HG03196 (cell line): ENCODE measurements around the gene ARMC10.
"Not testable (repeated sequence)": the region's sequence is repeated elsewhere in the genome, so short reads cannot be mapped to it uniquely, and the experiment has no call there.

ENCODE experiments used
- ATAC-seq: cut with Tn5 transposase; IDR thresholded peaks from one replicate; pipeline ENCODE4 v1.9.1; 2021; ENCODE audit not compliant: unreplicated experiment

Gene ARMC10

GRCh38 chr7:103121641-103122040 lies 46.7 kb downstream of the ARMC10 start:
- no peak for ATAC-seq

DNA sequence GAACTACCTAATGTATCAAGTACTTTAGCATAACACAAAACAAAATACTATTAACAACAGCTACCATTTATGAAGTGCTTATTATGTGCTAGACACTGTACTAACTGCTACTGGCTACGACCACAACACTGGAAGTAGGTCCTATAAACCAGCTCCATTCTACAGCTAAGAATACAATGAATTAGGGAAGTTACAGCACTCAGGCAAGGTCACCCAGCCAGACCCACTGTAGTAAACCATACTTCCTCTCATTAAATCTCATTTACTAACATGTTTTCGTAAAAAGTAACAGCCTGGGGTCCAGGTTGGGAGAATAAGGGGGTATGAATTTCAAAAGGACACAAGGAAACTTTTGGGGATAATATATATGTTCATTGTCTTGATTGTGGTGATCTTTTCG lies 48.6 kb downstream of the ARMC10 start:
- no peak for ATAC-seq

GRCh38 chr7:103124429-103124979 lies 49.6 kb downstream of the ARMC10 start:
- no peak for ATAC-seq

DNA sequence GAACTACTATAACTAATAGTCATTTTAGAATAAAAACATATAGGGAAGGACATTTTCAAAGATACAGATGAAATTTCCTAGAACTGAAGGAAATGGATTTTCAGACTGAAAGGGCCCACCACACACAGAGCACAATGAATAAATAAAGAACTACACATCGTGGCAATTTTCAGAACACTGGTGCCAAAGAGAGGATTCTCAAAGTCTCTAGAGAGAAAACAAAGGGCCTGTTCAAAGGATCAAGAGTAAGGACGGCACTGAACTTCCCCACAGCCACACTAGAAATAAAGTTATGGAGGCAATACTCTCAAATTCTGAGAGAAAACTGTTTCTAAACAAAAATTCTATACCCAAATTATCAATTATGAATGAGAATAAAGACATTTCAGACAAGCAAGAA lies 52.1 kb downstream of the ARMC10 start:
- ATAC-seq = no peak

GRCh38 chr7:103129702-103130549 lies 55.0 kb downstream of the ARMC10 start:
- no peak for ATAC-seq

GRCh38 chr7:103130901-103131624 lies 56.1 kb downstream of the ARMC10 start:
- ATAC-seq = no peak

DNA sequence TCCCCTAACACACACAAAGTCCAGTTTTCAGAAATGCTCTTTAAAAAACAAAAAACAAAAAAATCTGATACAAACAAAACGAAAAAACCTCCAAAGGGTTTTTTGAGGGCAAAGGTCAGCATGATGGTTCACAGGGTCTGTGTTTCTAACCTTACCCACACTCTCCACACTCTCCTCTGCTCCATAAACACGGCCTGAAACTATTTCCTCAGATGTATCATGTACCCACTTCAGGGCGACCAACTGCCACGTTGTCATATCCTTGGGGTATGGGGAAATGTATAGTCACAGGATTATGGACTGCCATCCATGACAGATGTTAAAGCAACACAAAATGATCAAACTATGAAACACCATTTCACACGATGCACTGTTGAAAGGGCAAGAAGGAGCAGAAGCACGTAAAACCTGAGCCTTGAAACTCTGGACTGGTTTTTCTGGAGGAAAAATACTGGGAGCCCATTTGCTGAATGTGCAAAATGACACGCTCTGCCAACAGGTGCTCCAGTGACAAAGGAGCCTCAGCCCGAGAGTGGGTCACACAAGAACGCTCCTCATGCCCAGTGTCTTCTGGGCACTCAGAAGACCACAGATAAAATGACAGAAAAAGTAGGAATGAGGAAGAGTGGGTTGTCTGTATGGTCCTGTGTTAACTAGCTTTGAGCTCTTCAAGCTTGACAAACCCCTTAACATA lies 58.2 kb downstream of the ARMC10 start:
- ATAC-seq = no peak

DNA sequence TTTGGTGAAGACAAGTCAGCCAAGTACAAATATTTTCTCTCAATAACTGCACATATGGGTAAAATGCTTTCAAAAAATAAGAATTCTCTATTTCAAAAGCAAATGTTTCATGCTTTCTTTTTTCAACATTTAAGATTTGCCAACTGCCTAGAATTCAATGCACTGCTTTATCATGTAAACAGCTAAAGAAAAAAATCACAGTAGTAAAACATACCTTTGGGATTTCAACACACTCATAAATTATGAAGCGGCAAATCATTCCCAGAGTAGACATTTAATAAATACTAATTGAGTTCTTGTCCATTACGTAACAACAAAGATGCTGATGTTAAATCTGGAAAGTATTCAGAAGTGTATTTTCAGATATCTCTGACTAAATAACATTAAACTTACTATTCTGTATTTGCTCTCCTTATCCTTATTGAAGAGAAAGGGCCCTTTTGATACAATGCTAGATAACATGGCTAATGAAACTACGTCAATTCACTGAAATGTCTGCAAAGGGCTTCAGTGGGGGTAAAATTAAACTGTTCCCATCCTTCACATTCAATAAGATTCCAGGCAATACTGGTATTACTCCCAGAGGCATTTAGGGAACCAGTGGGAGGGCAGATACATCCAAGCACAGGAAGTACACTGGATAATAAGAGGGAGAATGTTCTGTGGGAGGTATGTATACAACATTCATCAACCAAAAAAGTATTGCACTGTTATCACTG lies 60.1 kb downstream of the ARMC10 start:
- no peak for ATAC-seq

DNA sequence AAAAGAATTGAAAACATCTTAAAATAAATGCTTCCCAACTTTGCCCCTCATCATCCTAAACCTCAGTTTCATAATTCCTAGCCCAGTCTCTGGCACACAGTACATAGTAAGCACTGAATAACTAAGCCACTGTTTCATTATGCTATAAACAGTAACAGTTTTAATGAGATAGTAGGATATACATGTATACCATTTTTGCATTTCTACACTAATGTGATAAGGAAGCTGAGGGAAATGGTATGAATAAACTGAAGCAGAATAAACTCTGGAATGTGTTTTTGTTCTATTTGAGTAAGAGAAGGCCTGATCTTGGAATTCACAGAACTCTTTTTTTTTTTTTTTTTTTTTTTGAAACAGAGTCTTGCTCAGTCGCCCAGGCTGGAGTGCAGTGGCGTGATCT lies 65.1 kb downstream of the ARMC10 start:
- ATAC-seq = no peak

DNA sequence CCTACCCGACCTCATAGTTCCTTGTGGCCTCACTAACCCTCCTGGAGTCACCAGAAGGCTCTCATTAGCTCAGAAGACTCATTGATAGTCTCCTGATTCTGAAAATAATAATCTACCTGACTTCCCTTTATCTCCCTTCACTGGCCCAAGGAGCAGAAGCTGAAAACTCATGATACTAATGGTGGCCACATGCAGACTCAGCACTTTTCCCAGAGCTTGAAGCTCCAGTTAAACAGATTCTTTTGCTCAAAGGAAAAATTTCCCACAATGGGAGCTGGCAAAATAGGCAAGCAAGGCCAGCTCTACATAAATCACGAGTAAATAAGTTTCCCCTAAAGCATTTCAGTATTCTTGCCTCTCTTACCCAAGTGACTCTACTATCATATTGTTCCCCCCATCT lies 65.7 kb downstream of the ARMC10 start:
- no peak for ATAC-seq

- no peak for ATAC-seq
Measured at GRCh38 chr7:103141753-103142404, 66.9 kb downstream of the ARMC10 start.

DNA sequence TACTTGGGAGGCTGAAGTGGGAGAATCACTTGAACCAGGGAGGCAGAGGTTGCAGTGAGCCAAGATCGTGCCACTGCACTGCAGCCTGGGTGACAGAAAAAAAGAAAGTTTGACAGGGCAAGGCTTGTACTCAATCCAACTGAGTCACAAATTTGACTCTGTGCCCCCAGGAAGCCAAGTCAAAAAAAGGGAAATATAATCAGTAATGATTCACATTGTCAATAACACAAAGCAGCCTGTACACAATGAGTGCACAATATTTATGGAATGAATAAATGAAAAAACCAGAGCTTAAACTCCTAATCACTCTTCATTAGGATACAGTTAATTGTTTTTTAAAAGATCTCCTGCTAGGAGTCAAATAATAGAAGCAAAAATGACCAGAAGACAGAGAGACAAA lies 67.6 kb downstream of the ARMC10 start:
- no peak for ATAC-seq

GRCh38 chr7:103143868-103144267 lies 68.9 kb downstream of the ARMC10 start:
- ATAC-seq = no peak

- ATAC-seq = not testable (repeated sequence)
Measured at GRCh38 chr7:103144754-103145153, 69.8 kb downstream of the ARMC10 start.

- peak; percentile 2 for ATAC-seq
Measured at GRCh38 chr7:103148131-103148993, 73.4 kb downstream of the ARMC10 start.
